RKO (cell line): ENCODE results near the gene LSMEM2.
"Not testable (repeated sequence)": the region's sequence is repeated elsewhere in the genome, so short reads cannot be mapped to it uniquely, and the experiment has no call there.

Experiments
- DNase-seq: peaks from one replicate; pipeline ENCODE4 v3.0.0-alpha.2; 2016; ENCODE audit warnings: low spot score

LSMEM2 gene

DNA sequence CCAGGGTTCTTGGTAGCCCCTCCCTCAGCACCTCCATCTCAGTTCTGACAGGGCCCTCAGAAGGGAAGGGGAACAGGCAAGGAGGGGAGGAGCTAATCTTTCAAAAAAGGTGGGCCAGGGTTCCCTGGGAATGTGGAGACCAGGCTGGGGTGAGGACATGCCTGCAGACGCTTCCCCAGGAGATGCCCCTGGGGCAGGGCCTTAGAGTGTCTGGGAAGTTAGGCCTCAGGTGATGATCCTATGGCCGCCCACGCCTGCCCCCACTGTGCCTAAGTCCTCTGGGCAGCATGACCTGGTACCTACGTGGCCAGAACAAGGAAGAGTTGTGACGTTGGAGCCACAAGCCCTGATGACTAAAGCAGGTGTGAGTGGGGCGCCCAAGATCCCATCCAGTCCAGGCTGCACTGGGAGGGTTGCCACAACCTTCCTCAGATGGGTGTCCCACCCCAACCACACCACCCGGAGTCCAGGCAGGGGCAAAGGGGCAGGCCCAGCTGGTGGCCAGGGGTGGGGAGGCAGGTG, 13.9 kb upstream of the LSMEM2 start:
- DNase-seq = no peak

DNA sequence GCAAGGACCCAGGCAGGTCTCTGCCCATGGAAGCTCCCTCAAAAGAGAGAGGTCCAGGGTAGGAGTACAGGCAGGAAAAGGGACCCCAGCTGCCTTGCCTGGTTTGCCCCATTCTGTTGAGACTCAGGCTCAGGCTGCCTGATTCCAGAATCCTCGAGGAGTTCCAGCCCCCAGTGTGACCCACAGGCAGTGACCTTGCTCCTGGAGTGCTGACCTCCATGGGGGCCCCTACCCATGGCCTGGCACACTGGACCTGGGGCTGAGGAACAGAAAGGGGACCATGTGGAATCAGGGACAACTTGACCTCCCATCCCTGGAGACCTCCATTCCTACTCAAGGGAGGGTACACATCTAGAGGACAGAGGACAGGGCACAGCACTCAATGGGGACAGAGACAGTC, 13.3 kb upstream of the LSMEM2 start:
- no peak for DNase-seq

DNA sequence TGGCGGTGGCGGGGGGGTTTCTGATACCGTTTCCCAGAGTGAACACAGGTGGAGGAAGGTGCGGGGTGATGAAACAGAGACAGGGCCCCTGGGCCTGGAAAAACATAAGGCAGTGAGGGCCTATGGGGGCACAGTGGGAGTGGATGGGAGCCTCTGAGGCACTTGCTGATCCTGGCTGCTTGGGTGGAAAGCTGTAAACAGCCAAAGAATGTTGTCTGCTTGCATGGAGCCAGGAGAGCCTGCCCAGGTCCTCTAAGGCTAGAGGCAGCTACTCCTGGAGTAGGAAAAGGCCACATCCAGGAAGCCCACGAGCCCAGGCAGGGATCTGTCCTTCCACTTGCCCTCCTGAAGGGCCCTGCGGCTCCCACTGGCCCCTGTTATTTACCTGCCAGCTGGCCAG, 12.9 kb upstream of the LSMEM2 start:
- no peak for DNase-seq

DNA sequence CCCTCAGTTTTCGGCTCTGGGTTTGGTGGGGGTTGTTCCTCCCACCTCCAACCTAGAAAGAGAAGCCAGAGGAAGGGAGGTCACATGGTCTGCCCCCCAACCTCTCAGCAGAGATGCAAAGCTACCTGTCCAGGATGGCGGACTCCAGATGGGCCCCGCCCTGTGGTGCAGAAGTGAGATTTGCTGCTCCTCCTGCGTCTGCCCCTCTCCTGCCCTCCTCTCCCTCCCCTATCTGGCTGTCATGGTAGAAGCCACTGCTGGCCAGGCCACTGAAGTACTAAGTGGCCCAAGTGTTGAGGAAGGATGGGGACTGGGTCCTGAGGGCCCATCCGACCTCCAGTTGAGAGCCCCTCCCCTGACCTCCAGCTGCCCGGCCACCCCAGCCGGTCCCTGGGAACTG, 12.1 kb upstream of the LSMEM2 start:
- DNase-seq = no peak

DNA sequence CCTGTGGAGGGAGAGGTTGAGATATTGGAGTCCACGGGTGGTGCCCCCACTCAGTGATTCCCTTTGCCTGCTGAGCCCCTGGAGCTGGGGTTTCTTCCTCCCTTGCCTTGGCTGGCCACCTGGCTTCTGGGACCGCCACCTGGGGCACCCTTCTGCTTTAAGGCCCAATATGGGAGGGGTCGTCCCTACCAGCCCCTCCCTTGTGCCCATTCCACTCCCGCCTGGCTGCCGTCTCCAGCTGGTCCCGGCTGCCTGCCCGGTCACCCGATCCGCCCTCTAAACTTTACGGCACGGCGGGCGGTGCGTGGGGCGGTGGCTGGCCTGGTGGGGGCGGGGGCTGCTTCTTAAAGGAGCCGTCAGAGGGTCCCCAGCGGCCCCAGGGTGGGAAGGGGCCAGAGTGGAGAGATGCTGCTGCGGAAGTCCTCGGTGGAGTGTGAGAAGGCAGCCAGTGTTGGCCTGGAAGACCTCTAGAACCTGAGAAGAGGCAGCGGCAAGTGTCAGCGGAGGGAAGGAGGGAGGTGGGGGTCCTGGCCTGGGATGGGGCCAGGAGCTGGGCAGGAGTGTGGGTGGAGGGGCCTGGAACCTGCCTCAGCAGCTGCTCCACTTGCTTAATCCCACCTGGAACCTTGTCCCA, 11.5 kb upstream of the LSMEM2 start:
- DNase-seq = no peak

DNA sequence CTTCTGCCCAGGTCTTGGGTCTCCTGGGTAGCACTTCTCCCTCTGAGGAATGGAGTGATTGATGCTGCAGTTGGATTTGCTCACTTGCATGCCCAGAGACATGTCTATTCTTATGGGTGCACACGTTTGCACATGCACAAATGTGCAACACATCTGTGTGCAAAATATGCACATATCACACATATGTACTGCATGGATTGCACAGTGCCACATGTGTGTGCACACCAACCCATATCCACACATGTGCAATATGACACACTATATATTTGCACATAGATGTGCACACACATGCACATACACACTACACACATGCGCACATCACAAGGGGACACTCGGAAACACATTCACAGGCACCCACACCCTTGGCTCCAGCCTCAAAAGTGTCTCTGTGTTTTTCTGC, 10.6 kb upstream of the LSMEM2 start:
- no peak for DNase-seq

DNA sequence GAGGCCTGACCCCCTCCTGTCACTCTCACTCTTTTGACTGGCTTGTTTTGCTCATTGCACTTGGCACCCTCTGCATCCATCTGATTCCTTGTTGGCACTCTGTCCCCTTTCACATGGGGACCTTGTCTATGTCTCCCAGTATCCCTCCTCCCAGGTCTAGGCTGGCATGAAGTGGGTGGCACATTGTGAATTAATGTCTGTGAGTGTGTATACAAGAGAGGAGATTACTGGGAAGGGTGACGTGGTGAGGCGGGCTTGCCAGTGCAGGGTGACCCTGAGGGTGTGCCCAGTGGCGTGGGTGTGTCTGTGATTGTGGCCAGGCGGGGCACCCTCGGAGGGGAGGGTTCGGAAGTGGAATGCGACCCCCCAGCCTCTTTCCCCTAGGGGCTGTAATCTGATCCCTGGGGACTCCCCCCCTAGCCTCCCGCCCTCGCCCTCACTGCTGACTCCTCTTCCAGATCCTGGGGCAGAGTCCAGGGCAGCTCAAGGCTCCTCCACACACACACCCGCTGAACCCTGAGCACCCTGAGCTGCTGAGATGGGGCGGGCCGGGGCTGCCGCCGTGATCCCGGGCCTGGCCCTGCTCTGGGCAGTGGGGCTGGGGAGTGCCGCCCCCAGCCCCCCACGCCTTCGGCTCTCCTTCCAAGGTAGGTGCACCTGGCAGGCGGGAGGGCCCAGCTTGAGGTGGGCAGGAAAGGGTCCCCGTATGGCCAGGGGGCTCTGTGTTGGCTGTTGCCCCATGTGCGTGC, 10.0 kb upstream of the LSMEM2 start, which contains the start of gene SEMA3B:
Gene SEMA3B (plus strand): TSS at position 445 of the 749 bp plus-strand sequence. CDS start 94 bp downstream, at position 539.
- DNase-seq = no peak

DNA sequence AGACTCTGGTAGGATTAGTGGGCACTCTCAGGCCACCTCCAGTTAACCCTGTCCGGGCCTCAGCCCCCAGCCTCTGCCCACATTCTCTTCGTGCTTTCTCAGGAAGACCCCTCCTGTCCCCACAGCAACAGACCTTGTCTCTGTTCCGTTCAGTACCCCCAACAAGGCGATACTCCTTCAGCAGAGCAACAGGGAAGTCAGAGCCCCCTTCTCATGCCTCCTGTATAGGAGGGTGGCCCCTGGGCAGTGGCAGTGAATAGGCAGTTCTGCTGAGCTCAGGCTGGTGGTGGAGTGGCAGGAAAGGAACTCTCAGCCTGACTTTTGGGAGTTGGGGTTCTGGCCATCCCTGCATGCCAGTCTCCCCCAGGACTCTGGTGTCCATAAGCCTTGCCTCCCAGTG, 9.4 kb upstream of the LSMEM2 start:
- DNase-seq = no peak

DNA sequence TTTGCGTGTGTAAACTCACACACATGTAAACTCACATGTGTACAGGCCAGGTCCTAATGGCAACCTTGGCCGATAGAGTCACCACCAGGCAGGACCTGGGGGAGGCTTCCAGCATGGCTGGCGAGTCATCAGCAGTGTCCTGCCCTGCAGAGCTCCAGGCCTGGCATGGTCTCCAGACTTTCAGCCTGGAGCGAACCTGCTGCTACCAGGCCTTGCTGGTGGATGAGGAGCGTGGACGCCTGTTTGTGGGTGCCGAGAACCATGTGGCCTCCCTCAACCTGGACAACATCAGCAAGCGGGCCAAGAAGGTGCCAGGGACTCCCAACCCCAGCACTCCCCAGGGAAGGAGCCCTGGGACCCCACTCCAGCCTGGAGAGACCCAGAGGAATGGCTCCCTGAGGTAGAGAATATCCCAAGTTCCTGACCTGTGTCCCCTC, 8.9 kb upstream of the LSMEM2 start:
- DNase-seq = no peak

DNA sequence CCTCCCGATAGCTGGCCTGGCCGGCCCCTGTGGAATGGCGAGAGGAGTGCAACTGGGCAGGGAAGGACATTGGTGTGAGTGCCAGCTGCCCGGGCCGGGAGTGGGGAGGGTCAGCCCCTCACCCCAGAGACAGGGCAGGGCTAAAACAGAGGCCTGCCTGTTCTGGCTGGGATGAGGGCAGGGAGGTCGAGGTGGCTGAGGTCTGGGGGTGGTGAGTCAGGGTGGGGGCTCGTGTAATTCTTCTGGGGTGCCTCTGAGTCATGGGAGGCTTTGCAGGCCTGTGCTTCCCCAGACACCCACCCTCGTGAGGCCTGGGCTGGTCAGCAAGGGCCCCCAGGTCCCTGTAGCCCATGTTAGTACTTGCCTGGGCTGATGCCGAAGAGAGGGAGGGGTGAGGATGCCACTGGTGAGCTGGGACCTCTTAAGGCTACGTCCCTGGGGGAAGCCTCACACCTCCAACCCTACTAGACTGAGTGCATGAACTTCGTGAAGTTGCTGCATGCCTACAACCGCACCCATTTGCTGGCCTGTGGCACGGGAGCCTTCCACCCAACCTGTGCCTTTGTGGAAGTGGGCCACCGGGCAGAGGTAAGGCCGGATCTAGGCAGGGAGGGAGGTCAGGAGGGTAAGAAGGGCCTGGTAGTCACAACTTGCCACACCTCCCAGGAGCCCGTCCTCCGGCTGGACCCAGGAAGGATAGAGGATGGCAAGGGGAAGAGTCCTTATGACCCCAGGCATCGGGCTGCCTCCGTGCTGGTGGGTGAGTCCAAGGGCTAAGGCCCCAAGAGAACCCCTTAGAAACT, 8.3 kb upstream of the LSMEM2 start:
- no peak for DNase-seq

DNA sequence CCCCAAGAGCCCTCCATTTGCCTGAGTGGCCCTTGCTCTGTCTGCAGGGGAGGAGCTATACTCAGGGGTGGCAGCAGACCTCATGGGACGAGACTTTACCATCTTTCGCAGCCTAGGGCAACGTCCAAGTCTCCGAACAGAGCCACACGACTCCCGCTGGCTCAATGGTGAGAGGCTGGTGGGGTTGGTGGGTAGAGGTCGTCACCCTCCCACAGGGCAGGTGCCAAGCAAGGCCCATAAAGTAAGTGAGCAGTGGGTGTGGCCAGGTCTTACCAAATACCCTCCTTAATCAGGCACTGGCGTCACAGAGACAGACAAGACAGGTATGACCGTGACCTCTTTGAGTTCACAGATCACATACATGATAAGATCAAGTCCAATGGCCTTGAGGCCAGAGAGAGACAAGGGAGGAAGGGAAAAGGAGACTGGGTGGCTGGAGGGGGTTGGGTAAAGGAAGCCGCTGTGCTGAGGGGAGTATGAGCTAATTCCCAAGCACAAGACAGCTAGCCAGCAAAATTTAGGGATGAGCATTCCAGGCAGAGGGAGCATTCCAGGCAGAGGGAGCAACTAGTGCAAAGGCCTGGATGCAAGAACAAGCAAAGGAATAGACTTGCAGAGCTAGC, 7.5 kb upstream of the LSMEM2 start:
- no peak for DNase-seq

DNA sequence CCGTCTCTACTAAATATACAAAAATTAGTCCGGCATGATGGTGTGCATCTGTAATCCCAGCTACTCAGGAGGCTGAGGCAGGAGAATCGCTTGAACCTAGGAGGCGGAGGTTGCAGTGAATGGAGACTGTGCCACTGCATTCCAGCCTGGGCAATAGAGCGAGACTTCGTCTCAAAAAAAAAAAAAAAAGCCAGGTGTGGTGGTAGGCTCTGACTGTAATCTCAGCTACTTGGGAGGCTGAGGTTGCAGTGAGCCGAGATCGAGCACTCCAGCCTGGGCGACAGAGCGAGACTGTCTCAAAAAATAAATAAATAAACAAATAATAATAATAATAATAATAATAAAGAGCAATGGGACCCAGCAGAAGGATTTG, 6.4 kb upstream of the LSMEM2 start:
- DNase-seq = not testable (repeated sequence)

DNA sequence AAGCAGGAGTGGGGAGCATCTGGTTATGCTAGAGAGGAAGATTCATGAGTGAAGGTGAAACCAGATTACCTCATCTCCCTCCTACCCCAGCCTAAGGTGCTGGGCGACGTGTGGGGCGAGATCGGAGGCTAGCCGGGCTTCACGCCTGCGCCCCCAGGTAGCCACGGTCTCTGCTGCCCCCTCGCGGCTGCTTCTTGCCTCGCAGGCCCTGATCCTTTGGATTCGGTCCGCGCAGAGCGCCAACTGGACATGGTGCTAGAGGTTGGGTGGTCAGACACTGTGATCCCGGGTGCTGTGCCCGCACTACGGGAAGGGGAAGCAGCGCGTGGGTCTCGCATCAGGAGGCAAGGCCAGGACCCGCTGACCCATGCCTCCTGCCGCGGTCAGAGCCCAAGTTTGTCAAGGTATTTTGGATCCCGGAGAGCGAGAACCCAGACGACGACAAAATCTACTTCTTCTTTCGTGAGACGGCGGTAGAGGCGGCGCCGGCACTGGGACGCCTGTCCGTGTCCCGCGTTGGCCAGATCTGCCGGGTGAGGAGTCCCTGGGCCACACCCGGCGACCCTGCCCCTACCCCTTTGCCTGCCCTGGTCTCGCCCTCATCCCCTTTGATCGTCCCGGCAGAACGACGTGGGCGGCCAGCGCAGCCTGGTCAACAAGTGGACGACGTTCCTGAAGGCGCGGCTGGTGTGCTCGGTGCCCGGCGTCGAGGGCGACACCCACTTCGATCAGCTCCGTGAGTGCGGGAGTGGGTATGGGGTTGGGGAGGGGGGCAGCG, 5.8 kb upstream of the LSMEM2 start:
- DNase-seq = peak; percentile 70

DNA sequence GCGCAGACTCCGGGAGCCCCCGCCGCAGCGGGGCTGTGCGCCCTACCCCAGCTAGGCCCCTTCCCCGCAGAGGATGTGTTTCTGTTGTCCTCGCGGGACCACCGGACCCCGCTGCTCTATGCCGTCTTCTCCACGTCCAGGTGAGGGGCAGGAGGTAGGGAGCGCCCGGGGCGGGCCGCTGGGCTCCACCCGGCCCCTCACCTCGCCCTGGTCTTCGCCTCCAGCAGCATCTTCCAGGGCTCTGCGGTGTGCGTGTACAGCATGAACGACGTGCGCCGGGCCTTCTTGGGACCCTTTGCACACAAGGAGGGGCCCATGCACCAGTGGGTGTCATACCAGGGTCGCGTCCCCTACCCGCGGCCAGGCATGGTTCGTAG, 5.2 kb upstream of the LSMEM2 start:
- no peak for DNase-seq

DNA sequence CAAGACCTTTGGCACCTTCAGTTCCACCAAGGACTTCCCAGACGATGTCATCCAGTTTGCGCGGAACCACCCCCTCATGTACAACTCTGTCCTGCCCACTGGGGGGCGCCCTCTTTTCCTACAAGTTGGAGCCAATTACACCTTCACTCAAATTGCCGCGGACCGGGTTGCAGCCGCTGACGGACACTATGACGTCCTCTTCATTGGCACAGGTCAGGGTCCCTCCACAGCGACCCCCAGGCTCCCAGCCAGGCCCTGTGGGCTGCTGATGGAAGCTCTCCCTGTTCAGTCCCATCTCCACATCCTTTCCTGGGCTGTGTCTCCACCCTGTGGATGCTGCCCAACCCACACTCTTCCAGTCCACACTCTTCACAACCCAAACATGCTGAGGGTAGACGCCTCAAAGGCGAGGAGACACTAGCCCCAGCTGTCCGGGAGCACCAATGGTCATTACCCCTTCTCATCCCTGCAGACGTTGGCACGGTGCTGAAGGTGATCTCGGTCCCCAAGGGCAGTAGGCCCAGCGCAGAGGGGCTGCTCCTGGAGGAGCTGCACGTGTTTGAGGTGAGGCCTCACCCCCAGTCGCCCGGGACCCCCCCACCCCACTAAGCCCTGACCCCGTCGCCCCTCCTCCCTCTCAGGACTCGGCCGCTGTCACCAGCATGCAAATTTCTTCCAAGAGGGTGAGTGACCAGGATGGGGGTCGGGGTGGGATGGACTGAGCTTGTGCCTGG, 4.3 kb upstream of the LSMEM2 start:
- DNase-seq = peak; percentile 63

DNA sequence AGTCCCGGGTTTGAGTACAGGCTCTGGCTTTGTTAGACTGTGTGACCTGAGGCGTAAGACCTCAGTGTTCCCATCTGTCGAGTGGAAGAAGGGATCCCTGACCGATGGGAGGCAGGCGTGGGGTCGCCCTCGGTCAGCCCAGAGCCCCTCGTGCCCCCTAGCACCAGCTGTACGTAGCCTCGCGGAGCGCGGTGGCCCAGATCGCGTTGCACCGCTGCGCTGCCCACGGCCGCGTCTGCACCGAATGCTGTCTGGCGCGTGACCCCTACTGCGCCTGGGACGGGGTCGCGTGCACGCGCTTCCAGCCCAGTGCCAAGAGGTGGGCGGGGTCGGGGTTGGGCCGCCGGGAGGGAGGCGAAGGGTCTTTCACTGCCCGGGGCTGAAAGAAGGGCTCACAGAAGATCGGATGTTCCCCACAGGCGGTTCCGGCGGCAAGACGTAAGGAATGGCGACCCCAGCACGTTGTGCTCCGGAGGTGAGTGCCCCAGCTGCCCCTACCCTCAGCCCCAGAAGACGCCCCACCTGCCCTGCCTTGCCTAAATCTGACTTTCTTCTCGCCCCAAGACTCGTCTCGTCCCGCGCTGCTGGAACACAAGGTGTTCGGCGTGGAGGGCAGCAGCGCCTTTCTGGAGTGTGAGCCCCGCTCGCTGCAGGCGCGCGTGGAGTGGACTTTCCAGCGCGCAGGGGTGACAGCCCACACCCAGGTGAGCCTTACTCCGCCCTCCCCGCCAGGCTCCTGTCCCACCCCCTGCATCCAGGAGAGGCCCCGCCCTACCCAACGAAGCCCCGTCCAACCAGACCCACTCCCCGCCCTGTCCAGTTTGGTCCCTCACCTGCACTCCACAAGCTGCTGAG, 3.5 kb upstream of the LSMEM2 start:
- no peak for DNase-seq

DNA sequence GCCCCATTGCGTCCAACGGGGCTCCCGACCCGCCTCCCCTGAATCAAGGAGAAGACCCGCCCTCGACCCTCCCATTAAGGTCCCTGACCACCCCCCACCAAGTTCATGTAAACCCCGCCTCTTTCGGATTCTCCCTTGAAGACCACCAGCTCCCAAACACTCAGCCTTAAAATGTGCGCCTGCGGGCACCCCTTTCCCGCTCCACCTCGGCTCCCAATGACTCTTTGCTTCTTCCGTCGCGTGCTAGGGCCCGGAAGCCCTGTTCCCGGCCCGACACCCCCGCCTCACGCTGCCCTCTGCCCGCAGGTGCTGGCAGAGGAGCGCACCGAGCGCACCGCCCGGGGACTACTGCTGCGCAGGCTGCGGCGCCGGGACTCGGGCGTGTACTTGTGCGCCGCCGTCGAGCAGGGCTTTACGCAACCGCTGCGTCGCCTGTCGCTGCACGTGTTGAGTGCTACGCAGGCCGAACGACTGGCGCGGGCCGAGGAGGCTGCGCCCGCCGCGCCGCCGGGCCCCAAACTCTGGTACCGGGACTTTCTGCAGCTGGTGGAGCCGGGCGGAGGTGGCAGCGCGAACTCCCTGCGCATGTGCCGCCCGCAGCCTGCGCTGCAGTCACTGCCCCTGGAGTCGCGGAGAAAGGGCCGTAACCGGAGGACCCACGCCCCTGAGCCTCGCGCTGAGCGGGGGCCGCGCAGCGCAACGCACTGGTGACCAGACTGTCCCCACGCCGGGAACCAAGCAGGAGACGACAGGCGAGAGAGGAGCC, 2.7 kb upstream of the LSMEM2 start:
- DNase-seq = no peak

DNA sequence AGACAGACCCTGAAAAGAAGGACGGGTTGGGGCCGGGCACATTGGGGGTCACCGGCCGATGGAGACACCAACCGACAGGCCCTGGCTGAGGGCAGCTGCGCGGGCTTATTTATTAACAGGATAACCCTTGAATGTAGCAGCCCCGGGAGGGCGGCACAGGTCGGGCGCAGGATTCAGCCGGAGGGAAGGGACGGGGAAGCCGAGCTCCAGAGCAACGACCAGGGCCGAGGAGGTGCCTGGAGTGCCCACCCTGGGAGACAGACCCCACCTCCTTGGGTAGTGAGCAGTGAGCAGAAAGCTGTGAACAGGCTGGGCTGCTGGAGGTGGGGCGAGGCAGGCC, 2.2 kb upstream of the LSMEM2 start:
- DNase-seq = no peak
